Vagina (tissue), 2 donors: Measurements from ENCODE around the gene SUPT6H.

ENCODE experiments used
- CTCF ChIP-seq, 3 experiments: fragments of 450-650 bp in 2 of 3; fragments of 200-600 bp in 1 of 3; sonication (generic) in 1 of 3; IDR thresholded peaks; one replicate each; pipeline ENCODE4 v1.5.1; 2017 to 2019; ENCODE audit warnings: antibody characterized with exemption in 3 of 3, mild to moderate bottlenecking in 2 of 3, moderate library complexity in 2 of 3
- POLR2A ChIP-seq, 2 donors: fragments of 450-650 bp; IDR thresholded peaks; one replicate each; pipeline ENCODE4 v1.6.1; 2017; ENCODE audit warnings: antibody characterized with exemption in 2 of 2, mild to moderate bottlenecking in 2 of 2, moderate library complexity in 2 of 2

- TF ChIP-seq CTCF (IDR thresholded peaks at IDR 0.05) (no peak), POLR2A (IDR thresholded peaks at IDR 0.05) (no peak)
Observed at GRCh38 chr17:28712705-28713415, 50.9 kb downstream of the SUPT6H start.
